Raji (cell line): ENCODE measurements around the gene ASPG.

Experiments used
- POLR2A ChIP-seq: IDR thresholded peaks from 2 replicates; pipeline ENCODE4 v1.6.1; 2011; ENCODE audit warnings: low read depth, low read length, control low read depth; ENCODE audit not compliant: insufficient read depth

Gene ASPG

DNA sequence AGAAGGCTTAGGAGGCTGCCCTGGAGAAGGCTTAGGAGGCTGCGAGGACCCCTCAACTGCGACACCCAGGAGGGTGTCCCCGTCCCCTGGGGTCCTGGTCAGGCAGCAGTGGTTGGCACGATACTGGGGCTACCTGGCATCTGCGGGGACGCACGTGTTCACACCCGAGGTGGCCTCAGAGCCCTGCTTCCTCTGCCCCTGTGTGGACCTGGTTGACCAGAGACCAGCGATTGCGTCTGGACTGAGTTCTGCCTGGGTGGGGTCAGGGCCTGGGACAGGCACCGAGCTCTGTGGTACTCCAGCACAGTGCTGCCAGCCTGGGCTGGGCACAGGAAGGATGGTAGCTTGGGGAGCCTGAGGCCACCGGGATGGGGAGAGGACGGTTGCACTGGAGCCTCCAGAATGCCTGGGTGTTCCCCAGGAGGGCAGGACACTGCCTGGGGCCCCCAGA is 735 bp downstream of the ASPG start:
- TF ChIP-seq POLR2A: no peak

DNA sequence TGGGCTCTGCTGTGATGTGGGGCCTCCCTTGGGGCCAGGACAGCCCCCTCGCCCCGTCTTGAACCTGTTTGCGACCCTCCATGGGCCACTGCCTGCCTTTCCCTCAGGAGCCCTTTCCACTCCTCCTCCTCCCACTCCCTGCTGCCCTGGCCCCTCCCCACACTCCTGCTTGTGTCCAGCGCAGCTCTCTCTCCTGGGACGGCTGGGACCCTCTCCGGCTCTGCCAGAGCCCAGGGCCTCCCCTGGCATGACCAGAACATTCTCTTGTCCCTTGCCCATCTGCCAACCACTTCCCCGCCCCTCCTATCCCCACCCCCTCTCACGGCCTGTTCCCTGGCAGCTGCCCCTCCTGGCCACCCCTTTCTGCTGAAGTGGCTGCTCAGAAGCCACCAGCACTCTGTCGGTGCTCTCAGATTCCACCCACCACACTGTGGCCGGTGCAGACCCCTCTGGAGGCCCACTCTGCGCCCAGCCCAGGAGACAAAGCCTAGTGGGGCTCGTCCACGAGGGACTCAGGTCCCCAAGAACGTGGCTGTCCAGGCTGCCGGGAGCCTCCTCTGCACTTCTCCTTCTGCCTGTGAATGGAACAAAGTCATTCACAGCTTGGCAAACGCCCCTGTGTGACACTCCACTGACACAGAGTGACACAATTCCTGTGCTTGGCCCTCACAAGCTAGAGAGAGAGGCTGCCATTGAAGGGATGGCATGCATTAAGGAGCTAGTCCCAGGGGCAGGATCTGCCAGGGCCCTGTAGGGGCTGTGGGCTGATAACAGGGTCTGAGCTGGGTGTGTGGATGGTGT is 1.4 kb downstream of the ASPG start:
- no peak for TF ChIP-seq POLR2A

DNA sequence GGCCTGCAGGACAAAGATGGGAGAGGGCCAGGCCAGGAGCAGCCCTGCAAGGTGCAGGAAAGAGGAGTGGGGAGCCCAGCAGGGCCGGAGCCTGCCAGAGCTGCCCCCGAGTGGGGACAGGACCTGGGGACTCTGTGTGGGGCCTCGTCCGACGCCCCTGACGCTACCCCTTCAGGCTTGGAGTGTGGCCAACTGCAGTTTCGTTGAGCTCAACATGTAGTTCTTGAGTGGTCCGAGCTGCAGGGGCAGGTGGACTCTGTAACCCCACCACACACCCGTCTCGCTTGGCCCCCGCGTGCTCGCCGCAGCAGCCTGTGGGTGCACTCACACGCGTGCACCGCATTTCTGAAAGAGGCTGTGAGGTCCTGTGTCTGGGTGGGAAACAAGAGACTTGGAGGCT is 2.0 kb downstream of the ASPG start:
- TF ChIP-seq POLR2A: no peak

DNA sequence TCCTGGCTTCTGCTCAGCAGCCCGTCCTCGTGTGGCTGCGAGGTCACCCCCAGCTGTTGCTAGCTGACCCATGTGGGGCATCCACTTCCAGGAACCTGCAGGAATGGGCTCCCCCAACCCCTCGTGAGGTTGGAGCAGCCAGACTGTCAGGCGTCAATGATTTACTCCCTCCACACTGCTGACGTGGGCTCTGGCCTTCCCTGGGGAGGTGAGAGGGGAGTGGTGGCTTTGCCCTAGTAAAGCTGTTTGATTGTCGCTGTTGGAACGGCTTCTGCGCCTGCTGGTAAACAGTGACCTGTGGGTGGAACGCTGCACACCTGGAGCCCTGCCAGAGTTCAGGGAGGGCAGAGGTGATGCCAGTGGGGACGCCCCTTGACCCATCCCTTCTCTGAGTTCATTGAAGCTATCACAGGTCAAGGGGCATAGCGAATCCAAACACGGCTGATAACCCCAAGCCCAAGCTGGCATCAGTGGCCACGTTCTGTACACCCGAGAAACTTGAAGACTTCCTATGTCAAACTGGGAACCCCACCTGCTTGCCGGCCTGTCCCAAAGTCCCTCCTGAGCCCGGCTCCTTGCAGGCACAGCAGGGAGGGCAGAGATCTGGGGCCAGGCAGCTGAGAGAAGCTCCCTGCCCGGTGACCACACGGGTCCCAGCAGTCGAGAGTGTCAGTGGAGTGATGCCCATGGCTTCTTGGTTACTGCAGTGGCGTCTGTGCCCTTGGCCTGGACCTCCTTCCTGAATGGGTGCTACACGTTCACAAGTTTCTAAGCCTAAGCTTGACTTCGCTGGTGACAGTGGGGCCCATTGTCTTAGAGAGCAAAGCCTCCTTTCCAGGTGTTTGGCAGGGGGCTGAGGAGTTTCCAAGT is 2.7 kb downstream of the ASPG start:
- TF ChIP-seq POLR2A: no peak

DNA sequence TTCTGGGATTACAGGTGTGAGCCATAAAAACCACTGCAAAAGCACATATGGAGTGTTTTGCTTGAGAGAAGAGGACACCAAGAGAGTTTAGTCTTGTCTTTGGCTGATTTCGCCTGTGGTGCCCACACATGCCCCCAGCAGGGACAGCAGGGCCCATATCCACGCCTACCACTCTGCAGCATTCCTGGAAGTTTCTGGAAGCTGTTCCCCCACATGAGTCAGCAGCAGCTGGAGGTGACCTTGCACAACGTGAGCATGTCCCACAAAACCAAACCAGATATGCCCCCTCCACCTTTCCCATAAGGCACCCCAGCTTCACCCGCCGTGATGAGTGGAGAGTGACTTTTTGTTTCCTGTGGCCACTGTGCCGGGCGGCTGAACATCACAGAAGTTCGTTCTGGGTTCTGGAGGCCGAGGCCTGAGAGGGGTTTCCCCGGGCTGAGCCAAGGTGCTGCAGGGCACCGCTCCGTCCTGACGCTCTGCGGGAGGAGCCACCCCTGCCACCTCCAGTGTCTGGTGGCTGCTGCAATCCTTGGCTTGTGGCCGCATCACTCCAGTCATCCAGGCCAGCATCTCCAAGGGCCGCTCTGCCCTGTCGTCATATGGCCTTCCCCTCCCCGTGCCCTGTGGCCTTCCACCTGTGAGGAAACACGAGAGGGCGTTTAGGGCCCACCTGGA is 4.7 kb downstream of the ASPG start:
- no peak for TF ChIP-seq POLR2A

DNA sequence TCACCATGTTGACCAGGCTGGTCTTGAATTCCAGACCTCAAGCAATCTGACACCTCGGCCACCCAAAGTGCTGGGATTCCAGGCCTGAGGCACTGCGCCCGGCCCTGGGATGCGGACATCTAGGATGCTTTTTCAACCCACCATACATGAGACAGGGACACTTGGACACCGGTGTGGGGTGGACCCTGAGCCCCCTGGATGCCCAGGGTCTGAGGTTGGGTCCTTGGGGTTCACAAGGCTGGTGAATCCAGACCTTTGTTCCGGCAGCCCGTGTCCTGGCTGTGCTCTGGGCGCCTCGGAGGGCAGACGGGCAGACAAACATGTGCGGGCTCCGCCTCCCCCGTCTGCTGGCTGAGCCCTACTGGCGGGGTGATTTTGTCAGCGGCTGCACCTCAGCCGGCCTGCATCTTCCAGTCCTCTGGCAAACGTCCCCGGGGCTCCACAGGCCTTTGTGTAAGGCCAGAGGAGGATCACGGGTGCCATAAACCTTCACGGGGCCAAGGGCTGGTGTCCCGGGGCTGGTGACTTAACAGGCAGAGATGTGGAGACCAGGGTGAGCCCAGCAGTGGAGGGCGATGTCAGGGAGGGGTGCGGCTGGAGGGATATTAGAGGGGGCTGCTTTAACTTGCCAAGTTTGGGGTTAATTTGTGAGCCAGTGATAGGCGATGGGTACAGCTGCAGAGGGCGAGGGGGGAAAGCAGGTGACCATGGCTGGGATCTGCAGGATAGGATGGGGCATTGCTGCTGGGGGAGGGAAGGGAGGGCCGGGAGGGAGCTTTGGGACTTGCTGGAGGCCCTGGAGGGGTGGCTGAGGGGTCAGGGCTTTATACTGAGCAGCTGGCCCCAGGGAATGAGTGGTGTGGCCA is 5.8 kb downstream of the ASPG start:
- TF ChIP-seq POLR2A: no peak

DNA sequence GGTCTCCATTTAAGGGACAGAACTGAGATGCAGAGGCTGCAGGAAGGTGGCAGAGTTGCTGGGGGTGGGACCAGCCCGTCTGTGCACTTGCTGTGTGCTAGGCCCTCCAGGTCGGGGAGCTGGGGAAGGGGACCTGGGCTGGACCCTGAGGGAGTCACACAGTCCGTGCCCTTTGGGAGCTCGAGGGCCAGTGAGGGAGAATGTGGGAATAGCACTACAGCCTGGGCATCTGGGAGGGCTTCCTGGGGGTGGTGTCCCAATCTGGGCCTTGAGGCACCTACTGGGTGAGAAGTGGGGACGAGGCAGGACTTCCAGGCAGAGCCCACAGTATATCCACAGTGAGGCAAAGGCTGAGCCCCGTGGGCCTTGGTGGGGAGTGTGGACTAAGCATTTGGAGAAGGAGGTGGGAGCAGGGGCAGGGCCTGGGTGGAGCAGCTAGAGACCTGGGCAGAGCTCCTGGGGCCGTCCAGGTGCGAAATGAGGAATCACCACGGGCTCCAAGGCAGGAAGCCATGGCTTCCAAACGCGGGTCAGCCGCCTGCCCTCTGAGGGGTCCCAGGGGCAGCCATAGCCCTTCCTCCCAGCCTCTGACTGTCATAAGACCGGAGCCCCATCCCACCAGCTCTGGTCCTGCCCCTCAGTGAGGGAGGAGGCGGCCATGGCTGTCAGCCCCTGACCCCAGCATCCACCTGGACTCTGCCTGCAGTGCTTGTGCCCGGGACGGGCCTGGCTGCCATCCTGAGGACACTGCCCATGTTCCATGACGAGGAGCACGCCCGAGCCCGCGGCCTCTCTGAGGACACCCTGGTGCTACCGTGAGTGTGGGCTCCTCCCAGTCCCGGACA is 6.6 kb downstream of the ASPG start:
- no peak for TF ChIP-seq POLR2A

DNA sequence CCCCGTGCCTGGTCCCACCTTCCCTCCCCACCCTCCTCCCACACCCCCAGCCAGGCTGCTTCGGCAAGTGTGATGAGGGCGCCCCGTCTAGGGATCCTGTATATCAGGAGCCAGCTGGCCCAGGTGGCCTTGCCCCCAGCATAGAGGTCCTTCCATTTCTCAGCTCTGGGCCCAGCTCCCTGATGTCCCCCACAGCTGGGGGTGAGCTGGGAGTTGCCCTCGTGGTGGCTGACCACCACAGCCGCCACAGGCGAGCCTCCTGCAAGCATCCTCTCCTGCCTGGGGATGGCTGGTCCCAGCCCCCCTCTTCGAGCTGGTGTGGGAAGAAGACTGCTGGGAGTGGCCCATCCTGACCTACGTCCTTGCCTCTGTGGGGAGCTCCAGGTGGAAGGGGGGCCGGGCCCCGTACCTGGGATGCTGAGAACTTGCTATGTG is 7.4 kb downstream of the ASPG start:
- no peak for TF ChIP-seq POLR2A

DNA sequence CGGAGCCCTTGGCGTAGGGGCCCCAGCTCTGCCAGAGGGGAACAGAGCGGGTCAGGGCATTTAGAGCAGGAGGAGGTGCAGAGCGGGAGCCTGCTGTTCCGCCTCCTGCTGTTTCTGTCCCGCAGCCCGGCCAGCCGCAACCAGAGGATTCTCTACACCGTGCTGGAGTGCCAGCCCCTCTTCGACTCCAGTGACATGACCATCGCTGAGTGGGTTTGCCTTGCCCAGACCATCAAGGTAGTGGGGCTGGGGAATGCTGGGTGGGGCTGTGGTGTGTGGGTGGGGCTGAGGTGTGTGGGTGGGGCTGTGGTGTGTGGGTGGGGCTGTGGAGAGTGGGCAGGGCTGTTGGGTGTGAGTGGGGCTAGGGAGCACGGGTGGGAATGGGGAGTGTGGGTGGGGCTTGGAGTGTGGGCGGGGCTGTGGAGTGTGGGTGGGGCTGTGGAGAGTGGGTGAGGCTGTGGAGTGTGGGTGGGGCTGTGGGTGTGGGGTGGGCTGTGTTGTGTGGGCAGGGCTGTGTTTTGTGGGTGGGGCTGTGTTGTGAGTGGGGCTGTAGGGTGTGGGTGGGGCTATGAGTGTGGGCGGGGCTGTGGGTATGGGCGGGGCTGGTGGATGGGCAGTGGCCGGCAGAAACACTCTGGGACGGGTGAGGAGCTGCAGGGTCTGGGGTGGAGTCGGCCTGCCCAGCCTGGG is 8.0 kb downstream of the ASPG start:
- TF ChIP-seq POLR2A: no peak

DNA sequence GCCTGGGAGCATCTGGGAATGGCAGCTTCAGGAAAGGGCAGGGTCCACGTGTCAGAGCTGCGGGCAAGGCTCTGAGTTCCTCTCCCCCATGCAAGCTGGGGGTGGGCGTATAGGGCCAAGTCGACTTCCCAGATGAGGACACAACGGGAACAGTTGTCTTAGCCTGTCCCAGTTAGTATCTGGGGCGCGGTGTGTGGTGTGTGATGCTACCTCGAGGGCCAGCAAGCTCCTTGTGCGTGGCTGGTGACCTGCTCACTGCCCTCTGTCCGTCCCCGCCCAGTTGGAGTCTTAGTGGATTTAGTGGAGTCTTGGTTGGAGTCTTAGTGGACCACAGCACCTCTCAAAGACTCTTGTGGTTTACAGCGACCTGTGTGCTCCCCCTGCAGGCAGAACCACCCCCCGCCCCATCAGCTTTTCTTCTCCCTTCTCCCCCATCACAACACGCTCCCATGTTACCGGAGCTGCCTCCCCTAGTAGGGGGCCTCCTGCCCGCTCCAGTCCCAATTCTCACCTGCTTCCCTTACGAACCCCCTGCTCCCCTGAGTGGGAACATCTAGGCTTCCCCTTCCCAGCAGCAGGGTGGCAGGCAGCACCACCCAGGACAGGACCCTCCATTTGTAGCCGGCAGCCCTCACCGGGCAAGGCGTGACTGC is 8.7 kb downstream of the ASPG start:
- TF ChIP-seq POLR2A: no peak

DNA sequence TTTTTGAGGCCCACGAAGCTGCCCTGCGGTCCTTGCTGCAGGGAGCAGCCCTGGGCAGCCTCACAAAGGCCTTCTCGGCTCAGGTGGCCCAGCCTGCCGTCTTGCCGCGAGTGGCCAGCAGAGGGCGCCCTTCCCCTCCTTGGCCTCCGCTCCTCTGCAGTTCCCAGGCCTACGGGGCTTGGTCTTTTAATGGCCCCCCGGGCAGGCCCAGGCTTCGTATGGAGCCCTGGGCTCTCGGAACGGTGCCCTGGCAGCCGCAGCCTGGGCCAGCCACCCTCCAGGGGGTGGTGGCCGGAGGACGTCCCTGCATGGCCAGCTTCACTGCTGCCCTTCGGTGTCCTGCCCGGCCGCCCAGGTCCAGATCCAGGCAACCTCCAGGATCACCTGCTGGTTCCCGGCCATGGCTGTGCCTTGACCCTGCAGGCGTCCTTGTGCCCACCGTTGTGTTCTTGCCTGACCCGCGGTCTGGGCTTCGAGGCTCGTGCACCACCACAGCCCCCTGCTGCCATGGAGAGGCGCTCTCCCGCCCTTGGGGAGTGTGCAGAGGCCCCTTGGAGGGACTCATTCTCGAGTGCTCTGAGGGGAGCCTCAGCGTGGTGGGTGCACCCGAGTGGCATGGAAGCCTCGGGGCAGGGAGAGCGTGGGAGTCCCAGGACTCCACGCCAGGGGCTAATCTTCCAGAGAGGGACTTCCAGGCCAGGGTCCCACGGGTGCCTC is 9.4 kb downstream of the ASPG start:
- no peak for TF ChIP-seq POLR2A
